Measurements from ENCODE around the gene NRN1L.

Gene NRN1L

GRCh38 chr16:67935402-67936123 lies 50.9 kb downstream of the NRN1L start:
- peak; percentile 92 for DNase-seq (ENCODE audit: low read depth)

All from amniotic epithelial cell (primary cell).